Endometrial microvascular endothelial cells (primary cell): ENCODE measurements around the gene ATP8B2. TPM values are rescaled to one million over a fixed set of nuclear protein-coding genes. Genes with fewer than 3 reads are reported as not detected.
"Not testable (repeated sequence)": the region's sequence is repeated elsewhere in the genome, so short reads cannot be mapped to it uniquely, and the experiment has no call there.

ENCODE experiments used
- in situ Hi-C: cut with HindIII; loops from 2 replicates; pipeline ENCODE4 v1.10.0; 2017; ENCODE audit warnings: low sequenced_read_pairs, low pct_unique_long_range_greater_than_20kb; ENCODE audit errors: inconsistent ontology term
- total RNA-seq: library from RNA; depleted of rRNA; stranded (reverse); fragments of >200 nt; gene quantifications from one replicate; pipeline ENCODE4 v1.2.3, GENCODE V29; 2015; ENCODE audit errors: inconsistent ontology term

The ATP8B2 gene
- total RNA-seq, 1 donor from 2014 or later, result 41.0 TPM

- in situ Hi-C loops, result no loop called here
Observed at GRCh38 chr1:154323493-154323892, 1.8 kb upstream of the ATP8B2 start.

GRCh38 chr1:154324241-154324640, 1.1 kb upstream of the ATP8B2 start:
- in situ Hi-C loops, result no loop called here

- in situ Hi-C loops, result no loop called here
Observed at GRCh38 chr1:154325583-154326545, 539 bp downstream of the ATP8B2 start.

- in situ Hi-C loops, result no loop called here
Observed at GRCh38 chr1:154326546-154327465, 1.5 kb downstream of the ATP8B2 start.

GRCh38 chr1:154327466-154328317, 2.4 kb downstream of the ATP8B2 start:
- in situ Hi-C loops, result no loop called here

GRCh38 chr1:154328318-154329151, 3.2 kb downstream of the ATP8B2 start:
- in situ Hi-C loops, result no loop called here

GRCh38 chr1:154329152-154329521, 3.8 kb downstream of the ATP8B2 start:
- in situ Hi-C loops, result no loop called here

GRCh38 chr1:154329551-154330131, 4.3 kb downstream of the ATP8B2 start:
- in situ Hi-C loops, result no loop called here

GRCh38 chr1:154330669-154331068, 5.3 kb downstream of the ATP8B2 start:
- in situ Hi-C loops, result no loop called here

GRCh38 chr1:154334079-154335024, 9.0 kb downstream of the ATP8B2 start:
- in situ Hi-C loops, result no loop called here

- in situ Hi-C loops, result no loop called here
Observed at GRCh38 chr1:154335025-154335714, 9.8 kb downstream of the ATP8B2 start.

- in situ Hi-C loops, result no loop called here
Observed at GRCh38 chr1:154337253-154337894, 12.0 kb downstream of the ATP8B2 start.

GRCh38 chr1:154338875-154339274, 13.6 kb downstream of the ATP8B2 start:
- in situ Hi-C loops, result no loop called here

GRCh38 chr1:154341366-154341765, 16.0 kb downstream of the ATP8B2 start:
- in situ Hi-C loops, result not testable (repeated sequence)

GRCh38 chr1:154342132-154342531, 16.8 kb downstream of the ATP8B2 start:
- in situ Hi-C loops, result no loop called here
